HG02798 (cell line): ENCODE data around the gene LRMDA.

Experiments used
- ATAC-seq: cut with Tn5 transposase; IDR thresholded peaks from one replicate; pipeline ENCODE4 v1.9.1; 2021; ENCODE audit warnings: mild to moderate bottlenecking; ENCODE audit not compliant: unreplicated experiment, poor library complexity

Gene LRMDA

GRCh38 chr10:76191336-76191735 is 759.9 kb downstream of the LRMDA start:
- ATAC-seq: no peak

GRCh38 chr10:76192151-76192550 is 760.7 kb downstream of the LRMDA start:
- no peak for ATAC-seq

- ATAC-seq: no peak
These were observed 761.4 kb downstream of the LRMDA start for GRCh38 chr10:76192694-76193320.

GRCh38 chr10:76195654-76196390 is 764.4 kb downstream of the LRMDA start:
- no peak for ATAC-seq

GRCh38 chr10:76197293-76197692 is 765.9 kb downstream of the LRMDA start:
- ATAC-seq: no peak

GRCh38 chr10:76198287-76199035 is 767.0 kb downstream of the LRMDA start:
- ATAC-seq: no peak

GRCh38 chr10:76201962-76202361 is 770.5 kb downstream of the LRMDA start:
- ATAC-seq: no peak

- ATAC-seq: no peak
These were observed 771.4 kb downstream of the LRMDA start for GRCh38 chr10:76202777-76203176.

- no peak for ATAC-seq
These were observed 773.9 kb downstream of the LRMDA start for GRCh38 chr10:76205361-76205760.

GRCh38 chr10:76206797-76207352 is 775.5 kb downstream of the LRMDA start:
- ATAC-seq: no peak

- ATAC-seq: no peak
These were observed 777.7 kb downstream of the LRMDA start for GRCh38 chr10:76209135-76209534.

GRCh38 chr10:76210211-76210610 is 778.8 kb downstream of the LRMDA start:
- ATAC-seq: no peak

- ATAC-seq: no peak
These were observed 780.3 kb downstream of the LRMDA start for GRCh38 chr10:76211691-76212090.

GRCh38 chr10:76213876-76214275 is 782.5 kb downstream of the LRMDA start:
- no peak for ATAC-seq

- no peak for ATAC-seq
These were observed 786.6 kb downstream of the LRMDA start for GRCh38 chr10:76218035-76218434.

- ATAC-seq: no peak
These were observed 797.9 kb downstream of the LRMDA start for GRCh38 chr10:76229341-76229740.

GRCh38 chr10:76230921-76231285 is 799.5 kb downstream of the LRMDA start:
- ATAC-seq: no peak

GRCh38 chr10:76231286-76231934 is 800.0 kb downstream of the LRMDA start:
- ATAC-seq: no peak

- no peak for ATAC-seq
These were observed 803.2 kb downstream of the LRMDA start for GRCh38 chr10:76234499-76235226.

- no peak for ATAC-seq
These were observed 804.9 kb downstream of the LRMDA start for GRCh38 chr10:76236356-76236755.
